T-helper 17 cell (primary cell): ENCODE measurements around the gene BRI3. TPM values are rescaled to one million over a fixed set of nuclear protein-coding genes. Genes with fewer than 3 reads are reported as not detected.

Source experiments
- ATAC-seq: fragments of 150-1000 bp; cut with Tn5 transposase; 2 replicates; pipeline ENCODE4 v1.10.0; 2021; ENCODE audit warnings: mild to moderate bottlenecking, moderate library complexity
- DNase-seq, 3 donors: peaks; one replicate each; pipeline versions ENCODE4 v3.0.0 to v3.0.0-alpha.2; 2020 to 2021
- H3K9me3 ChIP-seq: one replicate; pipeline ENCODE4 v1.7.0; 2013; ENCODE audit warnings: low read length, mild to moderate bottlenecking; ENCODE audit not compliant: control insufficient read depth, poor library complexity, severe bottlenecking
- H3K27ac Mint-ChIP-seq: one replicate; pipeline ENCODE4 v1.8.0; 2022; ENCODE audit warnings: mild to moderate bottlenecking, moderate library complexity, mixed read lengths
- H3K27me3 Mint-ChIP-seq: one replicate; pipeline ENCODE4 v1.8.0; 2022; ENCODE audit warnings: mixed read lengths
- H3K36me3 Mint-ChIP-seq: one replicate; pipeline ENCODE4 v1.8.0; 2022; ENCODE audit warnings: low read depth, mixed read lengths
- H3K4me1 Mint-ChIP-seq: one replicate; pipeline ENCODE4 v1.8.0; 2022; ENCODE audit warnings: mild to moderate bottlenecking, mixed read lengths
- H3K4me3 Mint-ChIP-seq: one replicate; pipeline ENCODE4 v1.8.0; 2022; ENCODE audit warnings: mild to moderate bottlenecking, moderate library complexity, mixed read lengths
- total RNA-seq, 4 donors: library from RNA in 2 of 4; stranded (reverse) in 2 of 4; gene quantifications; one replicate each; pipeline ENCODE4 v1.2.3 and lab custom pipeline; 2022 to 2026

Gene BRI3
- total RNA-seq, 2 donors from 2014 or later = 67.1 to 77.1 TPM

GRCh38 chr7:98266840-98267239, 14.6 kb upstream of the BRI3 start:
- DNase-seq = no peak
- H3K27ac Mint-ChIP-seq = no peak overlapping the region
- H3K27me3 Mint-ChIP-seq = no peaks in the 10 kb centered on the region
- no peak overlapping the region for H3K4me3 Mint-ChIP-seq
- H3K36me3 Mint-ChIP-seq = no peaks in the 10 kb centered on the region
- peak; percentile 35 for ATAC-seq
- H3K4me1 Mint-ChIP-seq = peaks cover 6% of the 10 kb centered on the region
- no peaks in the 10 kb centered on the region for H3K9me3 ChIP-seq

GRCh38 chr7:98267303-98267702, 14.2 kb upstream of the BRI3 start:
- Mint-ChIP-seq H3K4me3 (no peak overlapping the region), H3K4me1 (peaks cover 6% of the 10 kb centered on the region), H3K36me3 (no peaks in the 10 kb centered on the region), H3K27me3 (no peaks in the 10 kb centered on the region), H3K27ac (peak overlapping the region; percentile 9)
- no peaks in the 10 kb centered on the region for H3K9me3 ChIP-seq
- DNase-seq = no peak
- no peak for ATAC-seq

DNA sequence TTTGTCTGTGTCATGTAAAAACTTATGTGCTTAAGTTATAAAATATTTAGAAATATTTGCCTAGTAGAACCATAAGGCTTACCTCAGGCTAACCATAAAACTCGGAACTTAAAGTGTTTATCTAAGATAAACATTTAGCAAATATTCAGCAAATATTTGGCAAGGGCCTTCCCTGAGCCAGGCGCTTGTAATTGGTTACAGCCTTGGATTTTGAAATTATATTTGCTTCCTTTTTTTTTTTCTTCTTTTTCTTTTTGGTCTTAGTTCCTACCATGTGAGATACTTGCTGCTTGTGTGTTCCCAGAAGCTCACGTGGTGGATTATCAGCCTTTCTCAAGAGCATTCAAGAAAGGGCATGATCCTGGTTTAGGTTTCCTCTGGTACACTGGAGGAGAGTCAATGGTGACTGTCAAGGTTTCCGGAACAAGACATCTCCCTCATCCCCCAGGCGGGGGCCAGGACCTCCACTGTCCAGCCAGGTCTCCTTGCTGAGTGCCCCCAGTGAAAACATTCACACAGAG, 5.2 kb upstream of the BRI3 start:
- DNase-seq (no peak), ATAC-seq (no peak)
- peaks cover 2% of the 10 kb centered on the region for H3K4me1 Mint-ChIP-seq
- H3K9me3 ChIP-seq = no peaks in the 10 kb centered on the region
- no peaks in the 10 kb centered on the region for H3K36me3 Mint-ChIP-seq
- no peak overlapping the region for H3K27ac Mint-ChIP-seq
- H3K4me3 Mint-ChIP-seq = no peak overlapping the region
- no peaks in the 10 kb centered on the region for H3K27me3 Mint-ChIP-seq

GRCh38 chr7:98278408-98278807, 3.1 kb upstream of the BRI3 start:
- Mint-ChIP-seq H3K36me3 (no peaks in the 10 kb centered on the region), H3K27ac (no peak overlapping the region), H3K4me3 (no peak overlapping the region), H3K27me3 (no peaks in the 10 kb centered on the region), H3K4me1 (peaks cover 10% of the 10 kb centered on the region)
- no peak for DNase-seq
- H3K9me3 ChIP-seq = no peaks in the 10 kb centered on the region
- no peak for ATAC-seq

- DNase-seq (no peak), ATAC-seq (no peak)
- H3K4me3 Mint-ChIP-seq = no peak overlapping the region
- H3K4me1 Mint-ChIP-seq = peaks cover 10% of the 10 kb centered on the region
- no peaks in the 10 kb centered on the region for H3K27me3 Mint-ChIP-seq
- no peak overlapping the region for H3K27ac Mint-ChIP-seq
- no peaks in the 10 kb centered on the region for H3K36me3 Mint-ChIP-seq
- H3K9me3 ChIP-seq = no peaks in the 10 kb centered on the region
These were observed 2.5 kb upstream of the BRI3 start for GRCh38 chr7:98278936-98279335.

DNA sequence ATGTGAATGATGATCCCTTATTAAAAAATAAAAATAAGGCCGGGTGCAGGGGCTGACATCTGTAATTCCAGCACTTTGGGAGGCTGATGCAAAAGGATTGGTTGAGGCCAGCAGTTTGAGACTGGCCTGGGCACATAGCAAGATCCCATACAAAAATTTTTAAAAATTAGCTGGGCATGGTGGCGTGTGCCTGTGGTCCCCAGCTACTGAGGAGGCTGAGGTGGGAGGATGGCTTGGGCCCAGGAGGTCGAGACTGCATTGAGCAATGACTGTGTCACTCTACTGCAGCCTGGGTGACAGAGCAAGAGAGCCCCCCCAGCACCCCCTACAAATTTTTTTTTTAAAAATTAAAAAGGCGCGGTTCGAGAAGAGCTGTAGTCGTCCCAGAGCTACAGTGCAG, 1.2 kb upstream of the BRI3 start:
- no peaks in the 10 kb centered on the region for H3K9me3 ChIP-seq
- H3K27me3 Mint-ChIP-seq = no peaks in the 10 kb centered on the region
- DNase-seq (no peak), ATAC-seq (no peak)
- no peaks in the 10 kb centered on the region for H3K36me3 Mint-ChIP-seq
- H3K27ac Mint-ChIP-seq = peak overlapping the region; percentile 68
- peaks cover 21% of the 10 kb centered on the region for H3K4me1 Mint-ChIP-seq
- H3K4me3 Mint-ChIP-seq = peak overlapping the region; percentile 86

DNA sequence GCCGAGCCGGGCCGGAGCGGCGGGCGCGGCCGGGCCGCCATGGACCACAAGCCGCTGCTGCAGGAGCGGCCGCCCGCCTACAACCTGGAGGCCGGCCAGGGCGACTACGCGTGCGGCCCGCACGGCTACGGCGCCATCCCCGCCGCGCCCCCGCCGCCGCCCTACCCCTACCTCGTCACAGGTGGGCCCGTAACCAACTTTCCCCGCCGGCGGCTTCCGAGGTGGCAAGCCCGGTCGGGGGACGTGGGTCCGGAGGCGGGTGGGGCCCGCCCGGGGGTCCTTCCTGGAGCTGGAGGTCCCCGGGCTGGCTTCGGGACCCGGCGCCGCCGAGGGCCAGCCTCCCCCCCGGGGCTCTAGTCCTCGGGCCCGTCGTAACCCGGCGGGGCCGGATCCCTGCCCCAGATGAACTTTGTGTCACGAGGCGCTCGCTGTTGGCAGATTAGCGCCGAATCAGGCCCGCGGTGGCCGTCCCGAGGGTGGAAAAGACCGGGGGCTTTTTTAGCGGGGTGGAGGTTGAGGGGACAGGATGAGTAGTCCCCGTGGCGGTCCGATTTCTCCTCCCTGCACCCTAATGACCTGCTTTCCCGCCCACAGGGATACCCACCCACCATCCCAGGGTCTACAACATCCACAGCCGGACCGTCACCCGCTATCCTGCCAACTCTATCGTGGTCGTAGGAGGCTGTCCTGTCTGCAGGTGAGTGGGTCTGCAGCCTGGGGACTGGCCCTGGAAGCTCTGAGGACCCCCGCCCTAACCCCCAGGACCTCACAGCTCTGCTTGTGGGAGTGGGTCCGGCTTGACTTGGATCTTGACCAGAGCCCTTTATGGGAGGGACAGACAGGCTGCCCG, 496 bp downstream of the BRI3 start:
- Mint-ChIP-seq H3K27me3 (no peaks in the 10 kb centered on the region), H3K4me3 (peak overlapping the region; percentile 81), H3K4me1 (peaks cover 26% of the 10 kb centered on the region), H3K27ac (peak overlapping the region; percentile 86), H3K36me3 (no peaks in the 10 kb centered on the region)
- no peaks in the 10 kb centered on the region for H3K9me3 ChIP-seq
- DNase-seq = peak in 1 of 3 donors; percentile 23
- ATAC-seq = peak; percentile 37

- ATAC-seq (no peak), DNase-seq (no peak)
- H3K4me1 Mint-ChIP-seq = peaks cover 26% of the 10 kb centered on the region
- H3K27ac Mint-ChIP-seq = peak overlapping the region; percentile 86
- H3K27me3 Mint-ChIP-seq = no peaks in the 10 kb centered on the region
- peak overlapping the region; percentile 81 for H3K4me3 Mint-ChIP-seq
- no peaks in the 10 kb centered on the region for H3K9me3 ChIP-seq
- no peaks in the 10 kb centered on the region for H3K36me3 Mint-ChIP-seq
These were observed 1.2 kb downstream of the BRI3 start for GRCh38 chr7:98282703-98283102.

GRCh38 chr7:98283127-98283886, 1.8 kb downstream of the BRI3 start:
- Mint-ChIP-seq H3K27me3 (no peaks in the 10 kb centered on the region), H3K36me3 (no peaks in the 10 kb centered on the region), H3K27ac (peak overlapping the region; percentile 86), H3K4me3 (peak overlapping the region; percentile 81), H3K4me1 (peaks cover 26% of the 10 kb centered on the region)
- H3K9me3 ChIP-seq = no peaks in the 10 kb centered on the region
- no peak for DNase-seq
- no peak for ATAC-seq

DNA sequence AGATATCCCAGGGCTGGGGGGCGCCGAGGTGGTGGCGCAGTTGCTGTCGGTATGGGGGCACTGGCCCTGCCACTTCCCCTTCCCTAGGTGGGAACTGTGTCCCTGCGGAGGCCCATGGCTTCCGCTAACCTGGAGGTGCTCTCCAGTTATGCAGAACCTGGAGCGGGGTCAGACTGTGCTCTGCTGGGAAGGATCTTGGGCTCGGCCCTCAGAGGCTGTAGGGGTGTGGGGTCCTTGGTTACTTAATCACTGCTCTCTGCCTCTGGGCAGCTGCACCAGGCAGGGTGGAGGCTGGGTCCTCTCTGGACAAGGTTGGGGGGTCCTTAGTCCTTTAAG, 2.4 kb downstream of the BRI3 start:
- H3K4me3 Mint-ChIP-seq = peak overlapping the region; percentile 80

DNA sequence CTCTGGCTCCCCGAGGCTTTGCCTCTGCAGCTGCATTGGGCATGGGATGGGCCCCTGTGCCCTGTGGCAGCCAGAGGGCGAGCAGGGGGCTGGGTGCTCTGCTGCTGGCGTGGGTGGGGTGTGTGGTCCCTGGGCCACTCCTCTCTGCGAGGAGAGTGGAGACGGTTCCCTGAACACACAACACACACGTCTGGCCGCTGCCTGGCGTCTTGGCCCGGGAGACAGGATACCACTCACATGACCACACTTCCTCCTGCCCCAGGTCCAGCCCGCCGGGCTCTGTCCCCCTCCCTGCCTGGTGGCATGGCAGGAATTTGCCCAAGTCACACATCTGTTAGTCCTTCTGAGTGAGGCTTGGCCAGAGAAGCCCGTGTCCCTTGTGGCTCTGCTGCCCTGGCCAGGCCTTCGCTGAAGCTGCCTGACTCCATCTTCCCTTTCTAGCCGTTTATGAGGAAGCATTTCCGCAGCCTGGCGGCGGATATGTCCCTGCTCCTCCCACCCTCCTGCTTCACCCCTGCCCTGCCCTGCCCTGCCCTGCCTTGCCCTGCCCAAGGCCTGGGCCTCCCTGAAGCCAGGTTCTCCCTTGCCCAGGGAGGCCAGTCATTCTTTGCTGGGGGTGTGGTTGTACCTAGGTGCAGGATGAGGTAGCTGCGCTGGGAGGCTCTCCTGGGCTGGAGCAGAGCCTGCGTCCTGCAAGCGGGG, 3.0 kb downstream of the BRI3 start:
- ATAC-seq (no peak), DNase-seq (no peak)
- Mint-ChIP-seq H3K27ac (peak overlapping the region; percentile 56), H3K27me3 (no peaks in the 10 kb centered on the region), H3K36me3 (peaks cover 2% of the 10 kb centered on the region), H3K4me3 (peak overlapping the region; percentile 80), H3K4me1 (peaks cover 26% of the 10 kb centered on the region)
- no peaks in the 10 kb centered on the region for H3K9me3 ChIP-seq

More for the DNA sequence above, 2.4 kb downstream of the BRI3 start:
- H3K4me1 Mint-ChIP-seq = peaks cover 26% of the 10 kb centered on the region
- peaks cover 2% of the 10 kb centered on the region for H3K36me3 Mint-ChIP-seq
- DNase-seq = no peak
- peak overlapping the region; percentile 56 for H3K27ac Mint-ChIP-seq
- H3K27me3 Mint-ChIP-seq = no peaks in the 10 kb centered on the region
- H3K9me3 ChIP-seq = no peaks in the 10 kb centered on the region
- ATAC-seq = no peak

DNA sequence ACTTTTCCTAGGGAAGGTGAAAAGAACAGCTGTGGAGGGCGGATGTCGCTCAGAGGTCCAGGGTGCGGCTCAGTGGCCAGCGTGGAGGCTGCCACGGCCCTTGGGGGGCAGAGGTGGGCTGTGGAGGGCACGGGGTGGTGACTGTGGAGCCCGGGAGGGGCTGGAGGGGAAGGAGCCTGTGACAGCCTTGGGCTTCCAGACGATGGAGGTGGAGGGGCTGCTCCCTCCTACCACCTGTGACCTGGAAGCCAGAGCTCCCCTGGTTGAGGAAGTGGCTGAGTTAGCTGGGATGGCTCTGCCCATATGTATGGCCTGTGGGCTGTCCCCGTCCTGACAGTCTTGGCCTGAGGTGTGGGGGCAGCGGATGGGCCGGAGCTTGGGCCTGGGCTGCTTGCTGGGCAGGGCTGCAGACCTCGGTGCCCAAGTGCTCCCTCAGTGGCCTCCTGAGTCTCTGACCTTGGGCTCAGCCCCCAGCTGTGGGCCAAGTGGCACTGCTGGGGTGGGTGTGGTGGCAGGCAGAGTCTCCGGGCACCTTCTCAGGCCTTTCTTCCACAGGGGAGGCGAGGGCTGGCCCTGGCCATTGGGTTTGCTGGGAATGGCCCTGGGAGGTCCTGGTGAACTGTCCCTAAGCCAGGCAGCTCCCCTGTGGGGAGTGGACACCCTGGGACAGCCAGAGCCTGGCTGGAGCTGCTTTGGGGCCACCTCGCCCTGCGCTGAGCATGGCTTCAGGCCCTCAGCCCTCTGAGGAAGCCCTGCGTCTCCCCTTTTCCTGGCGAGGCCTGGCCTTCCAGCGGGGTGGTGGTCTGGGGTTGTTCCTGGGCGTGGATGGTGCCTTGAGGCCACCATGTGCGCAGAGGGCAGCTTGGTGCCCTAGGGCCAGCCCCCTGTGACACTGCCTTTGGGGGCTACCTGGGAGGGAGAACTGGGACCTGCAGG, 3.9 kb downstream of the BRI3 start:
- Mint-ChIP-seq H3K36me3 (peaks cover 2% of the 10 kb centered on the region), H3K27me3 (no peaks in the 10 kb centered on the region), H3K4me3 (no peak overlapping the region), H3K4me1 (peaks cover 26% of the 10 kb centered on the region), H3K27ac (peak overlapping the region; percentile 79)
- no peak for ATAC-seq
- no peak for DNase-seq
- H3K9me3 ChIP-seq = no peaks in the 10 kb centered on the region
